Cardiac muscle cell (in vitro differentiated cells and primary cell): ENCODE data around the gene SDR42E1. TPM values are rescaled to one million over a fixed set of nuclear protein-coding genes. Genes with fewer than 3 reads are reported as not detected.

Experiments
- DNase-seq, 2 donors: peaks; one replicate each; pipeline versions ENCODE4 v3.0.0 to v3.0.0-alpha.2; 2010 to 2017; ENCODE audit warnings: low read depth in 1 of 2, low spot score in 1 of 2
- H3K27ac ChIP-seq: fragments of 200-600 bp; sonication (generic); 2 replicates; pipeline ENCODE4 v1.5.1; 2016
- H3K27me3 ChIP-seq: fragments of 200-600 bp; sonication (generic); 2 replicates; pipeline ENCODE4 v1.6.0; 2016; ENCODE audit warnings: control low read depth
- H3K36me3 ChIP-seq: fragments of 200-600 bp; sonication (generic); 2 replicates; pipeline ENCODE4 v1.5.1; 2016; ENCODE audit warnings: control low read depth
- H3K4me1 ChIP-seq: fragments of 200-600 bp; sonication (generic); 2 replicates; pipeline ENCODE4 v1.8.1; 2017; ENCODE audit warnings: low read depth, mild to moderate bottlenecking, mixed run types
- H3K4me3 ChIP-seq: fragments of 200-600 bp; sonication (generic); 2 replicates; pipeline ENCODE4 v1.5.1; 2016; ENCODE audit warnings: mild to moderate bottlenecking
- H3K9me3 ChIP-seq: fragments of 200-600 bp; sonication (generic); 2 replicates; pipeline ENCODE4 v1.5.1; 2017; ENCODE audit warnings: low read depth, mild to moderate bottlenecking, control low read depth
- CTCF ChIP-seq: IDR thresholded peaks from 2 replicates; pipeline ENCODE4 v1.5.1; 2012; ENCODE audit warnings: low read depth, mild to moderate bottlenecking, low read length
- polyA plus RNA-seq: library from polyadenylated mRNA; unstranded; fragments of >200 nt; fragmentation: Nextera tagmentation; extraction: Ambion mirVana; gene quantifications from 2 replicates; pipeline ENCODE4 v1.2.1, GENCODE V29; 2016
- total RNA-seq: library from RNA; depleted of rRNA; stranded (reverse); fragments of >200 nt; gene quantifications from 2 replicates; pipeline ENCODE4 v1.2.3, GENCODE V29; 2016

Gene SDR42E1
- total and polyA plus RNA-seq, 2 experiments from 2014 or later, result 0.03 TPM; not detected in 1

- TF ChIP-seq CTCF, result no peak
- no peak for DNase-seq
- H3K4me1 ChIP-seq, result no peaks in the 10 kb centered on the region
- H3K27ac ChIP-seq, result no peak overlapping the region
- no peak overlapping the region for H3K4me3 ChIP-seq
- H3K9me3 ChIP-seq, result no peaks in the 10 kb centered on the region
- H3K36me3 ChIP-seq, result no peaks in the 10 kb centered on the region
- H3K27me3 ChIP-seq, result peaks cover 26% of the 10 kb centered on the region
Observed at GRCh38 chr16:82037666-82038065, 26.4 kb upstream of the SDR42E1 start.

- Histone ChIP-seq H3K4me1 (no peaks in the 10 kb centered on the region), H3K36me3 (no peaks in the 10 kb centered on the region), H3K27ac (no peak overlapping the region), H3K4me3 (no peak overlapping the region), H3K27me3 (peaks cover 26% of the 10 kb centered on the region), H3K9me3 (no peaks in the 10 kb centered on the region)
- DNase-seq, result no peak
- no peak for TF ChIP-seq CTCF
Observed at GRCh38 chr16:82037251-82037650, 26.0 kb upstream of the SDR42E1 start.

- TF ChIP-seq CTCF, result no peak
- H3K36me3 ChIP-seq, result no peaks in the 10 kb centered on the region
- no peak for DNase-seq
- H3K4me3 ChIP-seq, result no peak within 1 kb of the TSS
- H3K27me3 ChIP-seq, result peaks cover 26% of the 10 kb centered on the region
- no peaks in the 10 kb centered on the region for H3K4me1 ChIP-seq
- H3K9me3 ChIP-seq, result no peaks in the 10 kb centered on the region
- H3K27ac ChIP-seq, result no peak within 1 kb of the TSS
Observed at GRCh38 chr16:82034981-82035612, 23.8 kb upstream of the SDR42E1 start, which contains the start of gene HSD17B2. Gene HSD17B2, plus strand, starts transcription at chr16:82035253. Its CDS starts 172 bp downstream, at chr16:82035425.

- DNase-seq, result no peak
- Histone ChIP-seq H3K36me3 (no peaks in the 10 kb centered on the region), H3K27me3 (peaks cover 25% of the 10 kb centered on the region), H3K27ac (no peak overlapping the region), H3K4me3 (no peak overlapping the region), H3K9me3 (no peaks in the 10 kb centered on the region), H3K4me1 (no peaks in the 10 kb centered on the region)
- TF ChIP-seq CTCF, result no peak
Observed at GRCh38 chr16:82033683-82034300, 22.5 kb upstream of the SDR42E1 start.

- Histone ChIP-seq H3K27ac (no peak overlapping the region), H3K4me3 (no peak overlapping the region), H3K9me3 (no peaks in the 10 kb centered on the region), H3K36me3 (no peaks in the 10 kb centered on the region), H3K27me3 (peaks cover 20% of the 10 kb centered on the region), H3K4me1 (no peaks in the 10 kb centered on the region)
- no peak for DNase-seq
- TF ChIP-seq CTCF, result no peak
Observed at GRCh38 chr16:82033006-82033405, 21.7 kb upstream of the SDR42E1 start.
